ENCODE data around the gene DPF1.

Gene DPF1

DNA sequence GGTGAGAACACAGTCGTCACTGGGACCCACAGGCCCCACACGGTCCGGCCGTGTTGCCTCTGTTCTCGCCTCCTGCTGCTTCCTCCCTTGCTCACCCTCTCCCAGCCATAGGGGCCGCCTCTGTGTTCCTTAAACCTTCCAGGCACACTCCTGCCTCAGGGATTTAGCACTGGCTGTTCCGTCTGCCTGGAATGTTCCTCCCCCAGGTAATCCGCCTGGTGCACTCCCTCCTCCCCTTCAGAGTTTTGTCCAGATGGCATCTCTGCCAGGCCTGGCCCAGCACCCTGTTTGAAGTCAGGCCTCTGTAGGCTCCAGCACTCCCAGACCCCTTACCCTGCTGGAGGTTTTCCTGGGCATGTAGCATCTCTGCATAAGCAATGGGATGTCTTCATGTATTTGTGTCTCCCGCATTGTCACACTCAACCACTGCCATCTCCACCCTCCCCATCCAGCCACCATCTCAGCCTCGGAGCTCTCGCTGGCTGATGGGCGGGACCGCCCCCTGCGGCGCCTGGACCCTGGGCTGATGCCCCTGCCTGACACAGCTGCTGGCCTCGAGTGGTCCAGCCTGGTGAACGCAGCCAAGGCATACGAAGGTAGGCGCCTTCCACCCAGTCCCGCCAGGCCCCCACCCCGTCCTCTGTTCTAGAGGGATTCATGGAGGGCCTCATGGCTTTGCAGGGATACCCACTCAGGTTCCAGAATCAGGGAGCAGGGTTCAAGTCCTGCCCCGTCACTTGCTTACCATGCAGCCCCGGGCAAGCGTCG, 25.9 kb downstream of the DPF1 start:
- no peak for DNase-seq (ENCODE audit: low read depth)

DNA sequence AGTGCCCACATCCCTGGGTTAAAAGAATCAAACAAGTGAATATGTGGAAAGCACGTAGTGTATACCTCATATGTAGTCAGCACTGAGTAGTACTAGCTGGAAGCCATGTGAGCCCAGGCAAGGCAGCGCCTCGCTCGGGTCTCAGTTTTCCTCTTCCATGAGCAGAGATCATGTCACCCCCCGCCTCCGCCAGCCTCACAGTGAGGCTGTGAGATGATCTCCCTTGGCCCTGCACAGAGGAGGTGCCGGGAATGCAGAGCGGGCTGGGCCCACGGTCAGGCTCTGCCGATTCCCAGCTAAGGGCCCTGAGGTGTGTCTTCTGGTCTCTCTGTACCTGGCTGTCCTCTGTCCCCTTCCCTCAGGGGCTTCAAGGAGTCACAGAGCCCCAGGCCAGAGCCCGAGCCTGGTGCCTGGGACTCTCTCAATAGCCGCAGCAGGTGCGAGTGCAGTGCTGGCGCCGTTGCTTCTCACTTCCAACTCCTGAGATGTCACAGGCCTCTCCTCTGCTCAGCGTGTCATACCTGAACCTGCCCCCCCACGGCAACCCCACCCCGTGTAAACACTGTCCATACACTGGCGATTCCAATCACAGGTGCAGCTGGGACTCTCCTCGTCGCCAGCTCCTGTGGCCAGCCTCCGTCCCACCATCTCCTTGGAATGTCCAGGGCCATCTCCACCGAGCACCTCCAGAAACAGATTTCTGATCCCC, 26.9 kb downstream of the DPF1 start:
- no peak for DNase-seq (ENCODE audit: low read depth)

DNA sequence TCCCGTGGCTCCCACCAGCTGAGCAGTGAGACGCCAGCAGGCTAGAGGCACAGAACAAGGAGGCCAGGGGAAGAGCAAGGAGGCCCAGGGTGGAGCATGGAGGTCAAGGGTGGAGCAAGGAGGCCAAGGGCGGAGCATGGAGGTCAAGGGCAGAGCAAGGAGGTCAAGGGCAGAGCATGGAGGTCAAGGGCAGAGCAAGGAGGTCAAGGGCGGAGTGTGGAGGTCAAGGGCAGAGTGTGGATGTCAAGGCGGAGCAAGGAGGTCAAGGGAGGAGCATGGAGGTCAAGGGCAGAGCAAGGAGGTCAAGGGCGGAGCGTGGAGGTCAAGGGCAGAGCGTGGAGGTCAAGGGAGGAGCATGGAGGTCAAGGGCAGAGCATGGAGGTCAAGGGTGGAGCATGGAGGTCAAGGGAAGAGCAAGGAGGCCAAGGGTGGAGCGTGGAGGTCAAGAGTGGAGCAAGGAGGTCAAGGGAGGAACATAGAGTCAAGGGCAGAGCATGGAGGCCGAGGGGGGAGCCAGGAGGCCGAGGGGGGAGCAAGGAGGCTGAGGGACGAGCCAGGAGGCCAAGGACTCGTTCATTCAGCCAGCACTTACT, 27.7 kb downstream of the DPF1 start:
- DNase-seq (ENCODE audit: low read depth): no peak

DNA sequence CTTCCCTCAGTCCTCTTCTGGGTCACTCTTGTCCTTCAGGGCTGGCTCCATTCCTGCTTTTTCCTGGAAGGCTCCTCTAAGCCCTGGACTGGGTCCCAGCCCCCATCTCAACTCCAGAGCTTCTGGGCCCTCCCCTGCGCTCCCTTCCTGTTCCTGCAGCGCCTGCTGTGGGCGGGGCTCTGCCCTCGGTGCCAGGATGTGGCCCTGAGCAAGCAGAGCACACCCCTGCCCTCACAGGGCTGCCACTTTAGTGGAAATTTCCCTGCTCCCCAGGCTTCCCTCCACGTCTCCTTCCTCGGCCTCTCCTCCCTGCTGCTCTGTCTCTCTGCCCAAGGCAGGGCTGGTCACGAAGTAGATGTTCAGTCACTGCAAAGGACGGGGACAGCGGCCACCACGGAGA, 28.8 kb downstream of the DPF1 start:
- DNase-seq (ENCODE audit: low read depth): no peak

DNA sequence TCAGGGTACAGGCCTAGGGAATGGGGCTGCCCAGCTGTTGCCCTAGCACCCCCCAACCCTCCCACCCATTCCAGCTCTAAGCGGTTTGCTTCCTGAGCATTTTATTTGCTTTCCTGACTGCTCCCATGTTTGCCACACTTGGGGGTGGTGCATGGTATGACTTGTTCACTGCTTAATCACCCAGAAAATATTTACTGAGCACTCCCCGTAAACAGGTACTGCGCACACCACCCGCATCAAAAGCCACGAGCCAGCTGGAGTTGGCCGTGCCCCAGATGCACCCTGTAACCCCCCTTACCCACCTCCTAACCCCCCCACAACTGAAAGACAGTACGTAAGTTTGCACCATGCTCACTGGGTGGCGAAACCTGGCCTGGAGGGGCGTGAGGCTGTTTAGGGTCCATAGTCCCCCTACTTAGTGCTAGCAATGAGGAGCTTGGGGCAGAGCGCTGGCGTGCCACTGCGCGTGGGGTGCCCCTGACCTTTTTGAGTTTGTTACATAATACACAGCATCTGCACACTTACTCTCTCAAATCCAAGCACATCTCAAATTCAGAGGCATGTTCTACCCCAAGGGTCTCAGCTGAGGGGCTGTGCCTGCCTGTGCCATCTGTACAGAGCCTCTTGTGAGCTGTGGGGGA, 29.8 kb downstream of the DPF1 start:
- DNase-seq (ENCODE audit: low read depth): no peak

DNA sequence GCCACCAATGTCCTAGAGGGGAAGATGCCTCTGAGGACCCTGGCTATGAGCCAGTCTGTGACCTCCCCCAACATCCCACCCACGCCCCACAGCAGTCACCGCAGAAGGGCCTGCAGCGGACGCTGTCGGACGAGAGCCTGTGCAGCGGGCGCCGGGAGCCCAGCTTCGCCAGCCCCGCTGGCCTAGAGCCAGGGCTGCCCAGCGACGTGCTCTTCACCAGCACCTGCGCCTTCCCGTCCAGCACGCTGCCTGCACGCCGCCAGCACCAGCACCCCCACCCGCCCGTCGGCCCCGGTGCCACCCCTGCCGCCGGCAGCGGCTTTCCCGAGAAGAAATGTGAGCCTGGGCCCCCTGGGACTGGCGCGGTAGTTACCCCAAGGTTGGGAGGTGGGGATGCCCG, 30.6 kb downstream of the DPF1 start:
- DNase-seq (ENCODE audit: low read depth): no peak

DNA sequence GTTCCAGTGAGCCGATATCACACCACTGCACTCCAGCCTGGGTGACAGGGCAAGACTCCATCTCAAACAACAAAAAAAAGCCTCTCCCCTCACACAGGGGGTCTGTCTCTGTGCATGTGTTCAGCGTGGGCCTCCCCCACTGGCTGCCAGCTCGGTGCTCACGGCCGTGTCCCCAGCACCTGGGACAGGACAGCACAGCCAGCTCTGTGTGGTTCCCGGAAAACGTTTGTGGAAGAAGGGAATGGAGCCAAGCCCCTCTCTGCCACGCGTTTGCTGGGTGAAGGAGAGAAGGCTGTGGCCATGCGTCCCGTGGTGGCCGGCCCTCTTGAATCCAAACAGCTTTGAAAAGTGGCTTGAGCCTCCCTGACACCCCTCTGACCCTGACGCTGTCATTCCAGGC, 32.3 kb downstream of the DPF1 start:
- no peak for DNase-seq (ENCODE audit: low read depth)

DNA sequence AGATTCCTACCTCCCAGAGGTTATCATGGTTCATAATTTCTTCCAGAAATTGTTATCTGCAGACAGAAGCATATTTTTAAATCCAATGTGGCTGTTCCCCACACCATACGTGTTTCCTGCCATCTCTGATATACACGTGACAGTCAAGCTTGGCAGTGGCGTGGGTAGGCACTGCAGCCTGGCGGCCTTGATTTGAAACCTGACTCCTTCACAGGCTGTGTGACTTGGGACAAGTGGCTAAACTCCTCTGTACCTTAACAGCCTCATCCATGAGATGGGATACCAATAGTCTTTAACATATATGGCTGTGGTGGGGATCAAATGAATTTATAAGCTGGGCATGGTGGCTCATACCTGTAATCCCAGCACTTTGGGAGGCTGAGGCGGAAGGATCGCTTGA, 33.2 kb downstream of the DPF1 start:
- DNase-seq (ENCODE audit: low read depth): no peak

DNA sequence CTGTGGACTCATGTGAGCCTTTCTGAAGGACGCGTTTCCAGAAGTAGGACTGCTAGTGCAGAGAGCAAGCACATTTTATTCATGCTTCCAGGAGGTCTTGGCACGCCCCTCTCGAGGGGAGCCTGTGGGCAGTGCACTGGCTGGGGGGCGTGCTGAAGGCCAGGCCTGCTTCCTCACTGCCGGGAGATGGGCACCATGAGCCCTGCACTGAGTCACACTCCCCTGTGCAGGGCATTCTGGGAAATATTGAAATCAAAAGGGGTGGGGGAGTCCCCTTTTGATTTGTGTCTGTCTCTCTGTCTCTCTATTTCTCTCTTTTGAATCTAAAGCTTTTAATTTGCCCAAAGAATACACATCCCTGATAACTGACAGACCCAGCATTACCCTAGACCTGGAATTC, 34.0 kb downstream of the DPF1 start:
- no peak for DNase-seq (ENCODE audit: low read depth)

DNA sequence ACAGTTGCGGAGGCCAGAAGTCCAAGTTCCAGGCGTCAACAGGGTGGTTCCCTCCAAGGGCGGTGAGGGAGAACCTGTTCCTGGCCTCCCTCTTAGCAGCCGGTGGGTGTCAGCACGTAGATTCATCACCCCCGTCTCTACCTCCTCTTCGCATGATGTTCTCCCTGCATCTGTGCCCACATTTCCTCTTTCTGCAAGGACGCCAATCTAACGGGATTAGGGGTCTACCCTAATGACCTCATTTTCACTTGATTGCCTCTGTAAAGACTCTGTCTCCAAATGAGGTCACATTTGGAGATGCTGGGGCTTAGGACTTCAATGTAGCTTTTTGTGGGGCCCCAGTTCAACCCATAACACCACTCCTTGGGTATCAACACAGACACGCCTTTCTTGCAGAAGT, 38.5 kb downstream of the DPF1 start:
- no peak for DNase-seq (ENCODE audit: low read depth)

DNA sequence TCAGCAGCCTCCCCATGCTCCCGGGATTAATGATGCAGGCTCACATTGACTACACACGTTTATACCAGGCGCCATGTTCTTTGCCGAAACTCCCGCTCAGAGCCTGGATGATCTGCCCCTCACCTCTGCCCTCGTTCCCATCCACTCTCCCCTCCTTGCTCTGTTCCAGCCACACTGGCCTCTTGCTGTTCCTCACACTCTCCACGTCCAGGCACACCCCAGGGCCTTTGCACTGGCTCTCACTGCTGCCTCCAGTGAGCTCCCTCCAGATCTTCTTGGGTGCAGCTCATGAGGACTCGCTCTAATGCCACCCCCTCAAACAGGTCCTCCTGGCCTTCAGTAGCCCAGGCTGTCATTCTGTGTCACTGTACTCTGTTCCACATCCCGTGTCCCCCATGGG, 39.2 kb downstream of the DPF1 start:
- no peak for DNase-seq (ENCODE audit: low read depth)

DNA sequence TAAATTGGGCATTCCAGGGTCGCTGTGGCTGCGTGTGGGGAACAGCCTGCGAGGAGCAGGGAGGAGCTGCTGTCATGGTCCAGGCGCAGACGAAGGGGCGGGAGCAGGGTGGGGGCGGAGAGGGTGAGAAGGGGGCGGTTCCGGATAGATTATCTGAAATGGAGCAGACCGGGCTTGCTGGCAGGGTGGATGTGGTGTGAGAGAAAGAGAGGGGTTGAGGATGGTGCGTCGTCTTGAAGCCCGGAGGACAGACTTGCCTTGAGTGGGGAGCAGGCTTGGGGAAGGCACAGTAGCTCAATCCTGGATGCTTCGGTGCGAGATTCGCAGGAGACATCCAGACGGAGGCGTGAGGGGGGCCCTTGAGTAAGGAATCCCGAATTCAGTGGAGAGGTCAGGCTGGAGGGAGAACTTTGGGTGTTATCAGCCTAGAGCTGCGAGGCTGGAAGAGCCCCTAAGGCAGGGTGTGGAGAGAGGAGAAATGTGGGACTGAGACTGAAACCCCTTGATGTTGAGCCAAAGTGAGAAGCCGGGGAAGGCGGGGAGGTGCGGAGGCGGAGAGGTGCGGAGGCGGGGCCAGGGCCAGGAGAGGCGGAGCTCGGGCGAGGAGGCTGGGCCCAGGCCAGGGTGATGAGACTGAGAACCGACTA, 40.6 kb downstream of the DPF1 start:
- DNase-seq (ENCODE audit: low read depth): no peak

DNA sequence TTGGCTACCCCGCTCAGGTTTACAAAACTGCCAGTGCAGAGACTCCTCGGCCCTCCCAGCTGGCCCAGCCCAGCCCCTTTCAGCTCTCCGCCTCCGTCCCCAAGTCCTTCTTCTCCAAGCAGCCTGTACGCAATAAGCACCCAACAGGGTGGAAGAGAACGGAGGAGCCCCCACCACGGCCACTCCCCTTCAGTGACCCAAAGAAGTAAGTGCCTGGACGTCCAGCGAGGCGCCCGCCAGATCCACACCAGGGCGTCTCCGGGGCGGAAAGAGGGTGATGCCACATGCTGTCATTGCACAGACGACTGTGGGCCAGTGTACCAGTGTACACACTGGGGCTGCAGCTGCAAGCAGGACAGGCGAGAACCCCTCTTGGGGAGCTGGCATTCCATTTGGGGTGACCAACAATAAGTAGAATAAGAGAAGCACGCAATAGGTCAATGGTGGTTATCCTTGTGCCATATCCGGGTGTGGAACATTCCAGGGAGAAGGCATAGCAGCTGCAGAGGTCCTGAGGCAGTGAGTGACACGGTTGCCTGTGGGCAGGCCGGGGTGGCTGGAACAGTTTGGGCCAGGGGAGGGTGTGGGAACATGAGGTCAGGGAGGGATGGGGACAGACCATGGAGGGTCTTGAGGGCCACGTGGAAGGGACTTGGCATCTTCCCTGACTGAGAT, 41.3 kb downstream of the DPF1 start:
- no peak for DNase-seq (ENCODE audit: low read depth)

DNA sequence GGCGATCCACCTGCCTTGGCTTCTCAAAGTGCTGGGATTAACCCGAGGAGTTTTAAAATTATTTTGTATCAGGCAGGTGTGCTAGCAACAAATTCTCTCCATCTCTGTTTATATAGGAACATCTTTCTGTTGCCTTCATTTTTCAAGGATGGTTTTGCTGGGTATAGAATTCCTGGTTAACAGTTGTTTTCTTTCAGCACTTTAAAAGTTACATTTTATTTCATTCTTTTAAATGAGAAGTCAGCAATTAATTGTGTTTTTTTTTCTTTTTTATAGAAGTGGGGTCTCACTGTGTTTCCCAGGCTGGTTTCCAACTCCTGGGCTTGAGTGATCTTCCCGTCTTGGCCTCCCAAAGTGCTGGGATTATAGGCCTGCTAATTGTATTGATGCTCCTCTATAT, 44.0 kb downstream of the DPF1 start:
- DNase-seq (ENCODE audit: low read depth): no peak

DNA sequence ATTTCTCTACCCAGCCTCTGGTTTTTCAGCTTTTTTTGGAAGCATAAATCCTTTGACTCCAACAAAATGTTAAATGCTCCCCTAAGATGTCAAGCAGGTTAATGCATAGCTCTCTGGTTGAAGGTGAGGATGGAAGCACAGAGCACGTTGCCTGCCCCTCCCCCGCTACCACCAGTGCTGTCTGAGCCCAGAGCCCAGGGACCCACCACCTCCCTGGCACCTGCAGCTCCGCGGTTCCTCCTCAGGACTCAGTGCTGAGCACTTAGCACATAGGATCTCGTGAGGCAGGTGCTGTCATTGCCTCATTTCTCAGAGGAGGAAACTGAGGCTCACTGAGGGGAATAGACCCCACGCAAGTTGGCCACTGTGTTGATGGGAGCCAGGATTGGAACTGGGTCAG, 48.6 kb downstream of the DPF1 start:
- DNase-seq (ENCODE audit: low read depth): no peak

DNA sequence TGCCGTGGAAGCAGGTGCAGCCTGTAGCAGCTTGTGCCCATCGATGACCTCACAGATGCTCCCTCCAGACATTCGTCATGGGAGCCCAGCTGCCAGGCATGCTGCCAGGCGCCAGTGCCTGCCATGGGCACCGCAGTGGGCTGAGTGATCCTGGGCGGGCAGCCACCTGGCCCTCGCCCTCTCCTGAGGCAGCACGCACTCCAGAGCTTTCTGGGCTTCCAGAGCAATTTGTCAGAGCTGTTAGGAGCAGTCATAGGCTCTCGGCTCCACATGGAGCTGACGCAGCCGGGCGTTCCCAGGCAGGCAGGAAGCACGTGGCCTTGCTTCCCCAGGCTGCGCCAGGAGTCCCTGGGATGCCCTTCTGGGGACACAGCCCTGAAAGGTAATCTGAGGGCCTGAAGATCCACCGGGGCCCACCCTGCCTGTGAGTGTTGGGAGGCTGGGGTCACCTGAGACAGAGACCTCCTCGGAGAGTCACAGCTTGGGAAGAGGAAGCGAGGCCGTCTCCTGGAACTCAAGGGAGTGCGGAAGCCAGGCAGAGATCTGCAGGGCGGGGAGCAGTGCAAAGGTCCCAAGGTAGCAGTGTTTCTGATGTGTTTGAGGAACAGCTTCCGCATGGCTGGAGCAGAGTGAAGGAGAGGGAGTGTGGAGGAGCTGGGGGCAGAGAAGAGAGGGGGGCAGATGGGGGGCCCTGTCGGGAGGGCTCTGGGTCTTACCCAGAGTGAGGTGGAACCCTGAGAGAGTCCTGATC, 50.6 kb downstream of the DPF1 start:
- no peak for DNase-seq (ENCODE audit: low read depth)

DNA sequence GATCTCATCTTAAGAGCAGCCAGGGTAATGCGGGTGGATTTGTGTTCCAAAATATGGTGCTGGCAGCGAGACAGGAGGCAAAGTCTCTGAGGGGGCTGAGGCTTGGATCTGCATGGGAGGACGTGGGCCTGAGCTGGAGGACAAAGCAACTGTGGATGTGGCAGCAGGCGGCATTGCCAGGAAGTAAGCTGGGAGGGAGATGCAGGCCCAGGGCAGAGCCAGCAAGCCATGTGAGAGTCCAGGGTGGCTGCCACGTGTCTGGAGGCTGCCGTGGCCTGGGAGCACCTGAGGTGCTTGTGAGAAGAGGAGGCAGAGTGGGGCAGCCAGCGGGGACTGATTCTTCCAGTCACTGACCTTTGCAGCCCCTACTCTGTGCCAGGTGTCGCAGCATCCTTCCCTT, 52.0 kb downstream of the DPF1 start:
- no peak for DNase-seq (ENCODE audit: low read depth)

DNA sequence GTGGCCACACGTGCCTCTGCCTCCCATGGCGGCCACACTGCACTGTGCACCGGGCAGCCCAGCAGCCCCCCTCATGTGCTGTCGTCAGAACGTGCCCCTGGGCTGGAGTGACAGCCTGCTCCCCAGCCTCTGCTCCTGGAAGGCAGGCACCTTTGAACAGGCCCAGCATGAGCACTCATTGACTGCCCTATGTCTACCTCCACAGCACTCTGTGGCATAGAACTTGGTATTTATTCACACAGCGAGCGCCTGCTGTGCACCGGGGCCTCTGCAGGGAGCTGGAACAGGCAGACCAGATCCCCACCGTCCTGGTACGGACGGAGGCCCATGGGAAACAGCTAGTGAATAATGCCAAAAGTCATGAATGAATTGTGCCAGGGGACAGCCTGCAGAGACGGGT, 53.7 kb downstream of the DPF1 start:
- no peak for DNase-seq (ENCODE audit: low read depth)

DNA sequence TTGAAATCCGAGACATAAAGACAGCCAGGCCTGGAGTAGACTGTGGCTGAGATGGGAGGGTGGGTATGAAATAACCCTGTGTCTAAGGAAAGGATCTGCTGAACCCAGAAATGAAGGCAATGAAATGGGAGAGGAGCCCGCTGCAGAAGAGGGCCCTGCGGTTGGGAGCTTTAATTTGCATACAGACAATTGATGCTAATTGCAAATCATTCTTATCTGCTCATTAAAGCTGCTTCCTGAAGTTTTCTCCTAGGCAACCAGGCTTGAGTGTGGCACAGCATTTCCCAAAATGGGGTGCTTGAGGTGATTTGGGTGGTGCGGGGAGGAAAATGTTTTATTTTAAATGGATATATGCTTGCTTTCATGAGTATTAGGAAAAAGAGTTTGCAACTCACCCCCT, 55.4 kb downstream of the DPF1 start:
- no peak for DNase-seq (ENCODE audit: low read depth)

DNA sequence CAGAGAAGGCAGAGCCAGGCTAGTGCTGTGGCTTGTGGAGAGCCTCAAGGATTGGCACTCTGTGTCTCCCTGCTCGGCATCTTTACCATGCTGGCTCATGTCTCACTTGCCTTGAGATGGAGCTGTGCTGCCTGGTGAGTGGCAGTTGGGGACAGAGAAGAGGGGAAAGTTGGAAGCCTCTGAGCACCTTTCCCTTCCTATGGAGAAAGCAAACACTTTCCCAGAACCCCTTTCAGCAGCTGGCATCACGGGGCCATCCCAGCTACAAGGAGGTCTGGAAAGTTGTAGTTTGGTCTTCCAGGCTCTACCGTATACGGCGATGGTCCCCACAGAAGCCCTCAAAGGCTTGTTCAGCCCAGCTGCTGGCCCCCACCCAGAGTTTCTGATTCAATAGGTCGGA, 58.7 kb downstream of the DPF1 start:
- DNase-seq (ENCODE audit: low read depth): no peak

DNA sequence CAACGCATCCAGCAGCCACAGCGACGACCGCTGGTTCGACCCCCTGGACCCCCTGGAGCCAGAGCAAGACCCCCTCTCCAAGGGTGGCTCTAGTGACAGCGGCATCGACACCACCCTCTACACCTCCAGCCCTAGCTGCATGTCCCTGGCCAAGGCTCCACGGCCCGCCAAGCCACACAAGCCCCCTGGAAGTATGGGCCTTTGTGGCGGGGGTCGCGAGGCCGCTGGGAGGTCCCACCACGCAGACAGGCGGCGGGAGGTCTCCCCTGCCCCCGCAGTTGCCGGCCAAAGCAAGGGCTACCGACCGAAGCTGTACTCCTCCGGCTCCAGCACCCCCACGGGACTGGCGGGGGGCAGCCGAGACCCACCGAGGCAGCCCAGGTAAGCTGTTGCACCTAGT, 59.5 kb downstream of the DPF1 start:
- DNase-seq (ENCODE audit: low read depth): no peak
